Osteoblast (primary cell): ENCODE results near the gene ACAP3. TPM values are rescaled to one million over a fixed set of nuclear protein-coding genes. Genes with fewer than 3 reads are reported as not detected.

Source experiments
- DNase-seq: peaks from one replicate; pipeline ENCODE4 v3.0.0; 2011; ENCODE audit warnings: low spot score, mixed read lengths; ENCODE audit not compliant: insufficient read length; ENCODE audit errors: missing footprints
- H2AFZ ChIP-seq: 2 replicates; pipeline ENCODE4 v1.6.0; 2011; ENCODE audit warnings: mild to moderate bottlenecking, low read length
- H3K27ac ChIP-seq: 2 replicates; pipeline ENCODE4 v1.5.1; 2011; ENCODE audit warnings: mild to moderate bottlenecking, low read depth, low read length, moderate library complexity
- H3K27me3 ChIP-seq: 2 replicates; pipeline ENCODE4 v1.6.0; 2012; ENCODE audit warnings: mild to moderate bottlenecking, control low read depth, inconsistent platforms, low read length, moderate library complexity; ENCODE audit not compliant: insufficient read depth
- H3K36me3 ChIP-seq: 2 replicates; pipeline ENCODE4 v1.5.1; 2011; ENCODE audit warnings: mild to moderate bottlenecking, low read length, control low read depth, moderate library complexity; ENCODE audit not compliant: insufficient read depth
- H3K4me1 ChIP-seq: 2 replicates; pipeline ENCODE4 v1.5.1; 2011; ENCODE audit warnings: mild to moderate bottlenecking, low read length, control low read depth, moderate library complexity; ENCODE audit not compliant: insufficient read depth
- H3K4me2 ChIP-seq: 2 replicates; pipeline ENCODE4 v1.6.0; 2011; ENCODE audit warnings: mild to moderate bottlenecking, low read length; ENCODE audit not compliant: insufficient read depth
- H3K4me3 ChIP-seq: fragments of 200-600 bp; sonication (generic); 3 replicates; pipeline ENCODE4 v1.5.1; 2012; ENCODE audit warnings: mild to moderate bottlenecking, low read length, inconsistent platforms; ENCODE audit not compliant: insufficient read depth
- H3K79me2 ChIP-seq: 2 replicates; pipeline ENCODE4 v1.6.0; 2012; ENCODE audit warnings: mild to moderate bottlenecking, low read length, control low read depth, inconsistent platforms; ENCODE audit not compliant: insufficient read depth
- H3K9me3 ChIP-seq: 2 replicates; pipeline ENCODE4 v1.5.1; 2011; ENCODE audit warnings: low read depth, low read length, control low read depth
- H4K20me1 ChIP-seq: 2 replicates; pipeline ENCODE4 v1.6.0; 2012; ENCODE audit warnings: mild to moderate bottlenecking, low read length, control low read depth; ENCODE audit not compliant: insufficient read depth
- CTCF ChIP-seq: IDR thresholded peaks from 2 replicates; pipeline ENCODE4 v1.5.1; 2011; ENCODE audit warnings: mild to moderate bottlenecking, low read depth, low read length, moderate library complexity; ENCODE audit errors: extremely low read depth
- total RNA-seq: library from RNA; depleted of rRNA; stranded (reverse); fragments of >200 nt; gene quantifications from 2 replicates; pipeline ENCODE4 v1.2.3, GENCODE V29; 2012

Gene ACAP3
- total RNA-seq, 1 donor: 46.7 TPM

GRCh38 chr1:1285102-1285571 is 22.6 kb downstream of the ACAP3 start:
- Histone ChIP-seq H4K20me1 (no peaks in the 10 kb centered on the region), H3K79me2 (no peaks in the 10 kb centered on the region), H3K4me3 (no peak overlapping the region), H3K27ac (no peak overlapping the region), H3K27me3 (no peaks in the 10 kb centered on the region), H3K4me2 (no peak overlapping the region), H3K9me3 (no peaks in the 10 kb centered on the region), H3K36me3 (no peaks in the 10 kb centered on the region), H2AFZ (no peak overlapping the region), H3K4me1 (no peaks in the 10 kb centered on the region)
- TF ChIP-seq CTCF: no peak
- no peak for DNase-seq

- Histone ChIP-seq H3K27me3 (no peaks in the 10 kb centered on the region), H4K20me1 (no peaks in the 10 kb centered on the region), H3K4me2 (no peak overlapping the region), H3K9me3 (no peaks in the 10 kb centered on the region), H3K79me2 (no peaks in the 10 kb centered on the region), H2AFZ (no peak overlapping the region), H3K36me3 (no peaks in the 10 kb centered on the region), H3K4me3 (no peak overlapping the region), H3K27ac (no peak overlapping the region), H3K4me1 (no peaks in the 10 kb centered on the region)
- no peak for TF ChIP-seq CTCF
- no peak for DNase-seq
Measured at GRCh38 chr1:1284221-1285101, 23.3 kb downstream of the ACAP3 start.

GRCh38 chr1:1283821-1284220 is 23.9 kb downstream of the ACAP3 start:
- Histone ChIP-seq H3K79me2 (no peaks in the 10 kb centered on the region), H3K36me3 (no peaks in the 10 kb centered on the region), H3K4me3 (no peak overlapping the region), H3K27me3 (no peaks in the 10 kb centered on the region), H3K9me3 (no peaks in the 10 kb centered on the region), H2AFZ (no peak overlapping the region), H3K4me1 (no peaks in the 10 kb centered on the region), H4K20me1 (no peaks in the 10 kb centered on the region), H3K27ac (no peak overlapping the region), H3K4me2 (no peak overlapping the region)
- TF ChIP-seq CTCF: no peak
- peak; percentile 94 for DNase-seq

GRCh38 chr1:1282998-1283397 is 24.7 kb downstream of the ACAP3 start:
- H4K20me1 ChIP-seq: no peaks in the 10 kb centered on the region
- no peaks in the 10 kb centered on the region for H3K9me3 ChIP-seq
- H2AFZ ChIP-seq: no peak overlapping the region
- H3K4me3 ChIP-seq: no peak overlapping the region
- peak; percentile 96 for DNase-seq
- no peaks in the 10 kb centered on the region for H3K36me3 ChIP-seq
- H3K4me2 ChIP-seq: no peak overlapping the region
- no peaks in the 10 kb centered on the region for H3K27me3 ChIP-seq
- no peak overlapping the region for H3K27ac ChIP-seq
- H3K79me2 ChIP-seq: no peaks in the 10 kb centered on the region
- TF ChIP-seq CTCF: no peak
- no peaks in the 10 kb centered on the region for H3K4me1 ChIP-seq
